HCT116 (cell line): Measurements from ENCODE around the gene HSPA12B. TPM values are rescaled to one million over a fixed set of nuclear protein-coding genes. Genes with fewer than 3 reads are reported as not detected.

Source experiments
- ATAC-seq: fragments of 200-7000 bp; cut with Tn5 transposase; 2 replicates; pipeline ENCODE4 v1.9.1; 2020; ENCODE audit warnings: mild to moderate bottlenecking, moderate library complexity
- BruUV-seq: library from RNA; stranded (reverse); fragments of 400-500 nt; replicated peaks from 2 replicates; lab custom pipeline; 2021; lab: Mats Ljungman, UMichigan
- CTCF ChIA-PET: fragments of 300-600 bp; sonication (Branson Sonifier 250); formaldehyde crosslinking; loops from one replicate; lab custom pipeline; 2021; ENCODE audit warnings: antibody characterized with exemption; lab: Charles Lee
- POLR2A ChIA-PET: fragments of 300-600, 350-600 bp; sonication (Branson Sonifier 250); formaldehyde crosslinking; loops from one replicate; lab custom pipeline; 2021; ENCODE audit warnings: antibody characterized with exemption; lab: Charles Lee
- RAD21 ChIA-PET, 2 experiments: fragments of 300-600 bp; sonication (Branson Sonifier 250); formaldehyde crosslinking; loops; one replicate each; lab custom pipeline; 2023; ENCODE audit warnings: low total read pairs in 2 of 2; ENCODE audit not compliant: uncharacterized antibody in 2 of 2, unreplicated experiment in 2 of 2, low non-redundant PET in 1 of 2; lab: Charles Lee
- DNase-seq: peaks from one replicate; pipeline ENCODE4 v3.0.0-alpha.2; 2010; ENCODE audit warnings: low read depth, low spot score
- H2AFZ ChIP-seq: fragments of 200-600 bp; shearing (Covaris generic), sonication (generic); 2 replicates; pipeline ENCODE4 v1.6.1; 2017; ENCODE audit warnings: low read depth, mixed run types, mixed read lengths, antibody characterized with exemption, low read length; ENCODE audit not compliant: poor library complexity, severe bottlenecking
- H3K27ac ChIP-seq: 2 replicates; pipeline ENCODE4 v1.5.1; 2012; ENCODE audit warnings: low read depth, low read length
- H3K27me3 ChIP-seq: fragments of 200-600 bp; sonication (generic); 2 replicates; pipeline ENCODE4 v1.6.1; 2016; ENCODE audit warnings: mixed run types, low read length, mixed read lengths; ENCODE audit not compliant: insufficient read depth
- H3K36me3 ChIP-seq, 2 experiments: fragments of 200-500 bp in 1 of 2; fragments of 200-600 bp in 1 of 2; sonication (Bioruptor generic) in 1 of 2; sonication (generic) in 1 of 2; 2 replicates each; pipeline versions ENCODE4 v1.5.1 to v1.6.1; 2014 to 2016; ENCODE audit warnings: low read length in 2 of 2, inconsistent platforms in 1 of 2, mixed read lengths in 1 of 2, mixed run types in 1 of 2; ENCODE audit not compliant: insufficient read depth in 2 of 2, control insufficient read depth in 1 of 2
- H3K4me1 ChIP-seq, 2 experiments: fragments of 200-600 bp in 1 of 2; sonication (generic) in 1 of 2; 2 replicates each; pipeline versions ENCODE4 v1.5.1 to v1.6.1; 2012 to 2017; ENCODE audit warnings: low read length in 2 of 2, inconsistent platforms in 1 of 2, mild to moderate bottlenecking in 1 of 2, mixed read lengths in 1 of 2, mixed run types in 1 of 2, moderate library complexity in 1 of 2; ENCODE audit not compliant: insufficient read depth in 2 of 2, control insufficient read depth in 1 of 2
- H3K4me2 ChIP-seq: fragments of 200-600 bp; sonication (generic); 2 replicates; pipeline ENCODE4 v1.6.1; 2017; ENCODE audit warnings: mixed run types, low read length, mixed read lengths
- H3K4me3 ChIP-seq, 2 experiments: fragments of 200-600 bp in 1 of 2; sonication (generic) in 1 of 2; replicated peaks in 1 of 2; 2 replicates each; pipeline ENCODE4 v1.5.1; 2011 to 2016; ENCODE audit warnings: low read length in 2 of 2, control low read depth in 1 of 2, low read depth in 1 of 2, mild to moderate bottlenecking in 1 of 2, mixed read lengths in 1 of 2, mixed run types in 1 of 2
- H3K79me2 ChIP-seq: fragments of 200-600 bp; sonication (generic); 2 replicates; pipeline ENCODE4 v1.6.1; 2017; ENCODE audit warnings: mild to moderate bottlenecking, mixed run types, low read length, moderate library complexity, mixed read lengths; ENCODE audit not compliant: insufficient read depth
- H3K9ac ChIP-seq: fragments of 200-600 bp; sonication (generic); 2 replicates; pipeline ENCODE4 v1.6.1; 2016; ENCODE audit warnings: low read length, mixed read lengths
- H3K9me2 ChIP-seq: fragments of 200-600 bp; sonication (generic), shearing (Covaris generic); 2 replicates; pipeline ENCODE4 v1.6.1; 2017; ENCODE audit warnings: mixed run types, mild to moderate bottlenecking, moderate library complexity; ENCODE audit not compliant: insufficient read depth
- H3K9me3 ChIP-seq, 2 experiments: fragments of 200-500 bp in 1 of 2; fragments of 200-600 bp in 1 of 2; sonication (Bioruptor generic) in 1 of 2; sonication (generic) in 1 of 2; 2 replicates each; pipeline ENCODE4 v1.6.1; 2014 to 2017; ENCODE audit warnings: low read length in 2 of 2, mixed read lengths in 2 of 2, inconsistent platforms in 1 of 2, low read depth in 1 of 2, mild to moderate bottlenecking in 1 of 2, mixed run types in 1 of 2, moderate library complexity in 1 of 2; ENCODE audit not compliant: control insufficient read depth in 1 of 2, insufficient read depth in 1 of 2
- H4K20me1 ChIP-seq: fragments of 200-600 bp; sonication (generic), shearing (Covaris generic); 2 replicates; pipeline ENCODE4 v1.6.1; 2017; ENCODE audit warnings: mixed run types, mild to moderate bottlenecking, moderate library complexity; ENCODE audit not compliant: insufficient read depth
- EZH2 ChIP-seq: fragments of 200-600 bp; sonication (generic); IDR thresholded peaks from 2 replicates; pipeline ENCODE4 v1.6.1; 2017; ENCODE audit warnings: antibody characterized with exemption, mixed run types
- POLR2AphosphoS5 ChIP-seq: IDR thresholded peaks from 2 replicates; pipeline ENCODE4 v1.6.1; 2011; ENCODE audit warnings: mild to moderate bottlenecking, low read depth, low read length, moderate library complexity
- SIN3A ChIP-seq: IDR thresholded peaks from 2 replicates; pipeline ENCODE4 v1.6.1; 2012; ENCODE audit warnings: low read depth
- SRF ChIP-seq: IDR thresholded peaks from 2 replicates; pipeline ENCODE4 v1.6.1; 2012; ENCODE audit warnings: low read depth
- intact Hi-C: fragments of 100-400 bp; cut with micrococcal nuclease; formaldehyde crosslinking; loops from 2 replicates; pipeline ENCODE4 v1.10.0; 2022
- total RNA-seq: library from RNA; stranded (reverse); gene quantifications from one replicate; pipeline ENCODE4 v1.2.1, GENCODE V29; 2021; ENCODE audit not compliant: unreplicated experiment
- TF ChIP-seq, protein P1 (sequence below): IDR thresholded peaks from 2 replicates; pipeline ENCODE4 v1.6.1; 2012; ENCODE audit warnings: low read depth
- TF ChIP-seq, protein P2 (sequence below): IDR thresholded peaks from 2 replicates; pipeline ENCODE4 v1.6.1; 2012
- TF ChIP-seq, protein P3 (sequence below), 3 experiments: fragments of 200-600 bp in 1 of 3; sonication (generic) in 1 of 3; IDR thresholded peaks in 2 of 3; conservative IDR thresholded peaks in 1 of 3; 2 replicates each; pipeline ENCODE4 v1.5.1; 2012 to 2017; ENCODE audit warnings: low read depth in 2 of 3, low read length in 2 of 3, antibody characterized with exemption in 1 of 3, borderline replicate concordance in 1 of 3, control low read depth in 1 of 3, mild to moderate bottlenecking in 1 of 3, mixed read lengths in 1 of 3, mixed run types in 1 of 3, moderate library complexity in 1 of 3; ENCODE audit not compliant: insufficient read depth in 1 of 3

The HSPA12B gene
- total RNA-seq, 1 experiment from 2014 or later = not detected

DNA sequence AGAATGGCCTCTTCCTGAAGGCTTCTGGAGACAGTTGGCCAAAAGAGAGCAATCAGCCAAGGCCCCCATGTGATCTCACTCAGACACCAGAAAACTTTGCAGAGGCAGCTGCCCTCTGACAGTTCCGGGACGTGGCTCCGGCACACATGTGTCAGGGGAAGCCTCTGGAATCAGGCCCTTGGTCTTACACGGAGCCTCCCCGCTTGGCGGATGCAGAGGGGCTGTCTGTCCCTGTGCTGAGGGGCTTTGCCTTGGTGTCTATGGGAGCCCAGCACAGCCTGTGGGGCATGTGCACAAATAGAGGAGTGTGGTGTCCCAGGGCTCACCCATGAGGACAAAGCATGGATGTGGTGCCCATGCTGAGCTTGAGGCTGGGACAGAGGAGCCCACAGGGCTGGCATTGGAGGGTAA is 33.9 kb upstream of the HSPA12B start:
- H3K79me2 ChIP-seq = no peaks in the 10 kb centered on the region
- ChIA-PET CTCF (interaction anchor here (3.1 kb wide), 1 partner anchor 12 kb away, joined by 16 read pairs; no protein-coding TSS in a partner anchor), RAD21 (no interaction called here), POLR2A (no interaction called here)
- H3K9ac ChIP-seq = no peak overlapping the region
- DNase-seq = no peak
- no peak overlapping the region for H3K27ac ChIP-seq
- H2AFZ ChIP-seq = no peak overlapping the region
- H3K27me3 ChIP-seq = no peaks in the 10 kb centered on the region
- BruUV-seq = no TSS peak
- intact Hi-C loops = no loop called here
- no peak overlapping the region for H3K4me2 ChIP-seq
- H4K20me1 ChIP-seq = no peaks in the 10 kb centered on the region
- no peak for ATAC-seq
- H3K4me1 ChIP-seq = no peaks in the 10 kb centered on the region
- H3K36me3 ChIP-seq = no peaks in the 10 kb centered on the region
- H3K9me3 ChIP-seq = no peaks in the 10 kb centered on the region; a peak in 1 of 4 replicates
- H3K9me2 ChIP-seq = no peaks in the 10 kb centered on the region
- TF ChIP-seq, protein P1, sequence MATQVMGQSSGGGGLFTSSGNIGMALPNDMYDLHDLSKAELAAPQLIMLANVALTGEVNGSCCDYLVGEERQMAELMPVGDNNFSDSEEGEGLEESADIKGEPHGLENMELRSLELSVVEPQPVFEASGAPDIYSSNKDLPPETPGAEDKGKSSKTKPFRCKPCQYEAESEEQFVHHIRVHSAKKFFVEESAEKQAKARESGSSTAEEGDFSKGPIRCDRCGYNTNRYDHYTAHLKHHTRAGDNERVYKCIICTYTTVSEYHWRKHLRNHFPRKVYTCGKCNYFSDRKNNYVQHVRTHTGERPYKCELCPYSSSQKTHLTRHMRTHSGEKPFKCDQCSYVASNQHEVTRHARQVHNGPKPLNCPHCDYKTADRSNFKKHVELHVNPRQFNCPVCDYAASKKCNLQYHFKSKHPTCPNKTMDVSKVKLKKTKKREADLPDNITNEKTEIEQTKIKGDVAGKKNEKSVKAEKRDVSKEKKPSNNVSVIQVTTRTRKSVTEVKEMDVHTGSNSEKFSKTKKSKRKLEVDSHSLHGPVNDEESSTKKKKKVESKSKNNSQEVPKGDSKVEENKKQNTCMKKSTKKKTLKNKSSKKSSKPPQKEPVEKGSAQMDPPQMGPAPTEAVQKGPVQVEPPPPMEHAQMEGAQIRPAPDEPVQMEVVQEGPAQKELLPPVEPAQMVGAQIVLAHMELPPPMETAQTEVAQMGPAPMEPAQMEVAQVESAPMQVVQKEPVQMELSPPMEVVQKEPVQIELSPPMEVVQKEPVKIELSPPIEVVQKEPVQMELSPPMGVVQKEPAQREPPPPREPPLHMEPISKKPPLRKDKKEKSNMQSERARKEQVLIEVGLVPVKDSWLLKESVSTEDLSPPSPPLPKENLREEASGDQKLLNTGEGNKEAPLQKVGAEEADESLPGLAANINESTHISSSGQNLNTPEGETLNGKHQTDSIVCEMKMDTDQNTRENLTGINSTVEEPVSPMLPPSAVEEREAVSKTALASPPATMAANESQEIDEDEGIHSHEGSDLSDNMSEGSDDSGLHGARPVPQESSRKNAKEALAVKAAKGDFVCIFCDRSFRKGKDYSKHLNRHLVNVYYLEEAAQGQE = no peak
- TF ChIP-seq, protein P2, sequence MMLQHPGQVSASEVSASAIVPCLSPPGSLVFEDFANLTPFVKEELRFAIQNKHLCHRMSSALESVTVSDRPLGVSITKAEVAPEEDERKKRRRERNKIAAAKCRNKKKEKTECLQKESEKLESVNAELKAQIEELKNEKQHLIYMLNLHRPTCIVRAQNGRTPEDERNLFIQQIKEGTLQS = no peak
- no peak for TF ChIP-seq SIN3A
- TF ChIP-seq, protein P3, sequence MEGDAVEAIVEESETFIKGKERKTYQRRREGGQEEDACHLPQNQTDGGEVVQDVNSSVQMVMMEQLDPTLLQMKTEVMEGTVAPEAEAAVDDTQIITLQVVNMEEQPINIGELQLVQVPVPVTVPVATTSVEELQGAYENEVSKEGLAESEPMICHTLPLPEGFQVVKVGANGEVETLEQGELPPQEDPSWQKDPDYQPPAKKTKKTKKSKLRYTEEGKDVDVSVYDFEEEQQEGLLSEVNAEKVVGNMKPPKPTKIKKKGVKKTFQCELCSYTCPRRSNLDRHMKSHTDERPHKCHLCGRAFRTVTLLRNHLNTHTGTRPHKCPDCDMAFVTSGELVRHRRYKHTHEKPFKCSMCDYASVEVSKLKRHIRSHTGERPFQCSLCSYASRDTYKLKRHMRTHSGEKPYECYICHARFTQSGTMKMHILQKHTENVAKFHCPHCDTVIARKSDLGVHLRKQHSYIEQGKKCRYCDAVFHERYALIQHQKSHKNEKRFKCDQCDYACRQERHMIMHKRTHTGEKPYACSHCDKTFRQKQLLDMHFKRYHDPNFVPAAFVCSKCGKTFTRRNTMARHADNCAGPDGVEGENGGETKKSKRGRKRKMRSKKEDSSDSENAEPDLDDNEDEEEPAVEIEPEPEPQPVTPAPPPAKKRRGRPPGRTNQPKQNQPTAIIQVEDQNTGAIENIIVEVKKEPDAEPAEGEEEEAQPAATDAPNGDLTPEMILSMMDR (IDR thresholded peaks at IDR 0.05 in 2 of 3, conservative IDR thresholded peaks at IDR 0.05 in 1 of 3; ENCODE audit: borderline replicate concordance in 1 of 3, insufficient read depth in 1 of 3, low read depth in 2 of 3, low read length in 2 of 3) = no peak
- TF ChIP-seq SRF = no peak
- TF ChIP-seq EZH2 = no peak
- TF ChIP-seq POLR2AphosphoS5 = no peak
- no peak overlapping the region for H3K4me3 ChIP-seq
